Measurements from ENCODE around the gene GNAQ.

Gene GNAQ

DNA sequence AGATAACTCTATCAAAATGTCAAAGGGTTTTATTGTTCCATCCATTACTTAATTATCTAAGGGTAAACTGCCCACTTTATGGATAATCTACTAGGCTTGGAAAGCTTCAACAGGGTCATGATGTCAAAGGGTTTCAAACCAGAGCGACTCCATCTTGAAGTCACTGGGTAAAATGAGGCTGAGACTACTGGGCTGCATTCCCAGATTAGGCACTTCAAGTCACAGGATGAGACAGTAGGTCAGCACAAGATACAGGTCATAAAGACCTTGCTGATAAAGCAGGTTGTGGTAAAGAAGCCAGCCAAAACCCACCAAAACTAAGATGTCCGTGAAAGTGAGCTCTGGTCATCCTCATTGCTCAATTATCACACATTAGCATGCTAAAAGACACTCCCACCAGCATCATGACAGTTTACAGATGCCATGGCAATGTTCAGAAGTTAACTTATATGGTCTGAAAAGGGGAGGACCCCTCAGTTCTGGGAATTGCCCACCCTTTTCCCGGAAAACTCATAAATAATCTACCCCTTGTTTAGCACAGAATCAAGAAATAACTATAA lies 138.6 kb downstream of the GNAQ start:
- no peak overlapping the region for H3K4me3 ChIP-seq (ENCODE audit: low read depth, low read length)
- H3K27me3 ChIP-seq (replicated peaks), result no peaks in the 10 kb centered on the region
- TF ChIP-seq, protein P1, sequence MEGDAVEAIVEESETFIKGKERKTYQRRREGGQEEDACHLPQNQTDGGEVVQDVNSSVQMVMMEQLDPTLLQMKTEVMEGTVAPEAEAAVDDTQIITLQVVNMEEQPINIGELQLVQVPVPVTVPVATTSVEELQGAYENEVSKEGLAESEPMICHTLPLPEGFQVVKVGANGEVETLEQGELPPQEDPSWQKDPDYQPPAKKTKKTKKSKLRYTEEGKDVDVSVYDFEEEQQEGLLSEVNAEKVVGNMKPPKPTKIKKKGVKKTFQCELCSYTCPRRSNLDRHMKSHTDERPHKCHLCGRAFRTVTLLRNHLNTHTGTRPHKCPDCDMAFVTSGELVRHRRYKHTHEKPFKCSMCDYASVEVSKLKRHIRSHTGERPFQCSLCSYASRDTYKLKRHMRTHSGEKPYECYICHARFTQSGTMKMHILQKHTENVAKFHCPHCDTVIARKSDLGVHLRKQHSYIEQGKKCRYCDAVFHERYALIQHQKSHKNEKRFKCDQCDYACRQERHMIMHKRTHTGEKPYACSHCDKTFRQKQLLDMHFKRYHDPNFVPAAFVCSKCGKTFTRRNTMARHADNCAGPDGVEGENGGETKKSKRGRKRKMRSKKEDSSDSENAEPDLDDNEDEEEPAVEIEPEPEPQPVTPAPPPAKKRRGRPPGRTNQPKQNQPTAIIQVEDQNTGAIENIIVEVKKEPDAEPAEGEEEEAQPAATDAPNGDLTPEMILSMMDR (IDR thresholded peaks at IDR 0.05; ENCODE audit: low read depth, low read length, missing control alignments), result no peak
- H3K27ac ChIP-seq, result no peak overlapping the region
- no peaks in the 10 kb centered on the region for H3K36me3 ChIP-seq (replicated peaks)
- no peak for DNase-seq
- in situ Hi-C loops (cut with HindIII; ENCODE audit: low pct_ligation_motif_present, low sequenced_read_pairs), result no loop called here

DNA sequence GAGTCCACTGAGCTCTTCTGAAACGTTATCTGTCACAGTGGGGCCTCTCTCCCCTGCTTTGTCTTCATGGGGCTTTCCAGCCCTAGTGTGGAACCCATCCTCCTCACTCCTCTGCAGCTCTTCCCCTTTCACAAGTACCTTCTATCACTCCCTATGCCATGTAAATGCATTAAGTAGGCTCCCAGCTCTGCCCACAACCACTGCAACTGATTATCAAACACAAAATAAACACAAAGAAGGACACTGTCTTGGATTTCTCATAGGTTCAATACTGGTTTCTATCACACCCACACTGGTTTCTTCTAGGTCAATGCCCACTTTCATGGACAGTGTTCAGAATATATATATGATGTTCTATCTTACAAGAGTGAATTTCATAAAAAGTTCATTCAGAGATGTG lies 139.4 kb downstream of the GNAQ start:
- no peak for DNase-seq
- Histone ChIP-seq H3K27me3 (replicated peaks) (no peaks in the 10 kb centered on the region), H3K36me3 (replicated peaks) (no peaks in the 10 kb centered on the region), H3K4me3 (ENCODE audit: low read depth, low read length) (no peak overlapping the region), H3K27ac (no peak overlapping the region)
- TF ChIP-seq, protein P1 (IDR thresholded peaks at IDR 0.05; ENCODE audit: low read depth, low read length, missing control alignments), result no peak
- in situ Hi-C loops (cut with HindIII; ENCODE audit: low pct_ligation_motif_present, low sequenced_read_pairs), result no loop called here

DNA sequence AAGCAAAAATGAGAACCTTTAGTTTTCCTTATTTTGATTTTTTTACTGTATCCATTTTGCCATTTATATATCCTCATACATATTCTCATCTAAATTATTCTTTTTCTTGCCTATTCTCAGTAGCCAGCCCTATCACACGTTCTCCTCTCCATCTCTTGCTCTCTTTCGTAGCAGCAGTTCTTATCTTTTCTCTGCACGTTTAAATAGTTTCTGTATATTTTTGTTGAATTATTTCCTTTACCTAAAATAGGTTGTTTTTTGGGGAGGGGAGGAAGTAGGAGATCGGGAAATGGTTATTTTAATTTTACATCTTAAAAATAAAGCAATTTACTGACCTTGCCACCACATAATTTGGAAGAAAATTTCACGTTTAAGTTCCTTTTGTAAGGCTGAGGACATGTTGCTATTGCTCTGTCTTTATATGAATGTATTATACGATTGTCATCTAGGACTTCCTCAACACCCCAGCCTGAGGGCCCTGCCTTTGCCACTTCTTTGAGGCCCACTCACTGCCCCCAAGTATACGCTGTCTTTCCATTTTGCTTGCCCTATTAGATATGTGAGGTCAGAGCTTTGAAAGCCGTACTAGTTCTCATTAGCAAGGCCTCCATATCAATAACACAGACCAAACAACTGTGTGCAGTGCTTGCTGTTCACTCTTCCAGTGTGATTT lies 140.3 kb downstream of the GNAQ start:
- no peaks in the 10 kb centered on the region for H3K36me3 ChIP-seq (replicated peaks)
- no peak for DNase-seq
- no peaks in the 10 kb centered on the region for H3K27me3 ChIP-seq (replicated peaks)
- TF ChIP-seq, protein P1 (IDR thresholded peaks at IDR 0.05; ENCODE audit: low read depth, low read length, missing control alignments), result no peak
- in situ Hi-C loops (cut with HindIII; ENCODE audit: low pct_ligation_motif_present, low sequenced_read_pairs), result no loop called here
- H3K27ac ChIP-seq, result no peak overlapping the region
- H3K4me3 ChIP-seq (ENCODE audit: low read depth, low read length), result no peak overlapping the region

DNA sequence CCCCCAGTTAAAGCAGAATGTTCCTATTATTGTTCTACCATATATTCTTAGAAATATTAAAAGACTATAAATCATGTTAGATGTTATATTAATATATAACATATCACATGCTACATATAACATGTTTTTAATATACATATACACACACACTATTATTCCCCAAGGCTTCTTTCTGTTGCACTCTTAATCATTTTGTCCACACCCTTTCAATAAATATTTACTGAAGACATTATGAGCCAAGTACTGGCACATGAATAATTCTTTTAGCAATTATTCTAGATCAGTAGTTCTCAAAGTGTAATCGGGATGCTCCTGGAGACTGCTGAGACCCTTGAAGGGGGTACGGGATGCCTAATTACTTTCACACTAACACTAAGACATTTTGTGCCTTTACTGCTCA lies 143.9 kb downstream of the GNAQ start:
- no peaks in the 10 kb centered on the region for H3K27me3 ChIP-seq (replicated peaks)

DNA sequence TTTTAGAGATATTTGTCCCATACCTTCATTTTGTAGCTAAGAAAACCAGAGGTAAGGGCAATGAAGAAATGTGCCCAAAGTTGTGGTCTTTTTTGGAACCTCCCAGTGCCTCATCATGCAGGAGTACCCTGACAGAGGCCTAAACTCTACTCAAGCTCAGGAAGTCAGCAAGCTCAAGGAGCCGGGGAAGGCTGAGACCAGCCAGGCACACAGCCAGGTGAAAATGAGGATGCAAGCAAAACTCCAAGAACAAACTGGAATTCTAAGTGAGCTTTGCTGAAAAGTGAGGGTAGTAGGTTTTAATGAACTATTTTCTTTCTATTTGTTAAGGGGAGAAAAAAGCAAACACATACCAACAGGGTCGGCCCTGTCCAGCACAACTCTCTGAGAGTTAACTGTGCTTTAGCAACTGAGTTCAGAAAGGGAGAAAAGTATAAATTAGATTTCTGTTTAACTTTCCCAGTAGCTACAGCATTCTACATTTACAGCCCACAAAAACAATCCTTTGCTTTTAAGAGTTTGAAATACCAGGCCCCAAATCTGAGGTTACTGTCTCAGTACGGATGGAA lies 146.4 kb downstream of the GNAQ start:
- in situ Hi-C loops (cut with HindIII; ENCODE audit: low pct_ligation_motif_present, low sequenced_read_pairs), result no loop called here
- Histone ChIP-seq H3K4me3 (ENCODE audit: low read depth, low read length) (no peak overlapping the region), H3K27ac (no peak overlapping the region), H3K36me3 (replicated peaks) (no peaks in the 10 kb centered on the region), H3K27me3 (replicated peaks) (no peaks in the 10 kb centered on the region)
- TF ChIP-seq, protein P1 (IDR thresholded peaks at IDR 0.05; ENCODE audit: low read depth, low read length, missing control alignments), result no peak
- no peak for DNase-seq

More for the DNA sequence above, 143.9 kb downstream of the GNAQ start:
- in situ Hi-C loops (cut with HindIII; ENCODE audit: low pct_ligation_motif_present, low sequenced_read_pairs), result no loop called here
- Histone ChIP-seq H3K36me3 (replicated peaks) (no peaks in the 10 kb centered on the region), H3K4me3 (ENCODE audit: low read depth, low read length) (no peak overlapping the region), H3K27ac (no peak overlapping the region)
- TF ChIP-seq, protein P1 (IDR thresholded peaks at IDR 0.05; ENCODE audit: low read depth, low read length, missing control alignments), result no peak
- DNase-seq, result no peak
